Prostate gland (tissue), 2 donors: Measurements from ENCODE around the gene ZMYND10. TPM values are rescaled to one million over a fixed set of nuclear protein-coding genes. Genes with fewer than 3 reads are reported as not detected.

Experiments
- DNase-seq: peaks from one replicate; pipeline ENCODE4 v3.0.0-alpha.2; 2019; ENCODE audit warnings: low spot score
- H3K27ac ChIP-seq, 2 donors: fragments of 200-600 bp; sonication (generic); 2 replicates each; pipeline ENCODE4 v1.5.1; 2017 to 2019
- H3K27me3 ChIP-seq: fragments of 200-600 bp; sonication (generic); replicated peaks from 2 replicates; pipeline ENCODE4 v1.5.1; 2019; ENCODE audit not compliant: insufficient read depth
- H3K36me3 ChIP-seq, 2 donors: fragments of 200-600 bp; sonication (generic); 1 replicate in 1 of 2; 2 replicates in 1 of 2; pipeline versions ENCODE4 v1.5.1 to v1.8.1; 2017 to 2019
- H3K4me1 ChIP-seq: fragments of 200-600 bp; sonication (generic); replicated peaks from 2 replicates; pipeline ENCODE4 v1.5.1; 2019
- H3K4me3 ChIP-seq, 2 donors: fragments of 200-600 bp; sonication (generic); 2 replicates each; pipeline ENCODE4 v1.5.1; 2017 to 2019
- H3K9me3 ChIP-seq: fragments of 200-600 bp; sonication (generic); 2 replicates; pipeline ENCODE4 v1.5.1; 2017
- POLR2A ChIP-seq: fragments of 450-650 bp; IDR thresholded peaks from one replicate; pipeline ENCODE4 v1.6.1; 2016; ENCODE audit warnings: antibody characterized with exemption, mild to moderate bottlenecking
- POLR2AphosphoS5 ChIP-seq: sonication (generic); formaldehyde crosslinking; IDR thresholded peaks from one replicate; pipeline ENCODE4 v1.6.1; 2017; ENCODE audit warnings: antibody characterized with exemption
- WGBS: methylation state at CpG from one replicate; pipeline ENCODE4 v1.1.5; 2018; 5-methylcytosine and 5-hydroxymethylcytosine counted together
- intact Hi-C: fragments of 100-400 bp; cut with DNase I; formaldehyde crosslinking; loops from one replicate; pipeline ENCODE4 v1.14.2; 2022
- total RNA-seq, 2 donors: library from RNA; depleted of rRNA; stranded (reverse); fragments of >200 nt; gene quantifications; one replicate each; pipeline ENCODE4 v1.1.0, GENCODE V29; 2016
- TF ChIP-seq, protein P1 (sequence below), 4 experiments: fragments of 200-600 bp in 2 of 4; fragments of 450-650 bp in 2 of 4; sonication (generic) in 2 of 4; IDR thresholded peaks; 1 replicate in 3 of 4; 2 replicates in 1 of 4; pipeline ENCODE4 v1.5.1; 2016 to 2019; ENCODE audit warnings: antibody characterized with exemption in 4 of 4, mild to moderate bottlenecking in 2 of 4, moderate library complexity in 2 of 4

The ZMYND10 gene
- total RNA-seq, 2 donors from 2014 or later, result 1.6 to 41.9 TPM

- no peak for DNase-seq
- H3K9me3 ChIP-seq, result no peaks in the 10 kb centered on the region
- 85% methylated on average over 2 of the region's 2 CpGs for WGBS
- peaks cover 14% of the 10 kb centered on the region for H3K4me1 ChIP-seq
- TF ChIP-seq POLR2AphosphoS5, result no peak
- TF ChIP-seq POLR2A, result no peak
- TF ChIP-seq, protein P1, sequence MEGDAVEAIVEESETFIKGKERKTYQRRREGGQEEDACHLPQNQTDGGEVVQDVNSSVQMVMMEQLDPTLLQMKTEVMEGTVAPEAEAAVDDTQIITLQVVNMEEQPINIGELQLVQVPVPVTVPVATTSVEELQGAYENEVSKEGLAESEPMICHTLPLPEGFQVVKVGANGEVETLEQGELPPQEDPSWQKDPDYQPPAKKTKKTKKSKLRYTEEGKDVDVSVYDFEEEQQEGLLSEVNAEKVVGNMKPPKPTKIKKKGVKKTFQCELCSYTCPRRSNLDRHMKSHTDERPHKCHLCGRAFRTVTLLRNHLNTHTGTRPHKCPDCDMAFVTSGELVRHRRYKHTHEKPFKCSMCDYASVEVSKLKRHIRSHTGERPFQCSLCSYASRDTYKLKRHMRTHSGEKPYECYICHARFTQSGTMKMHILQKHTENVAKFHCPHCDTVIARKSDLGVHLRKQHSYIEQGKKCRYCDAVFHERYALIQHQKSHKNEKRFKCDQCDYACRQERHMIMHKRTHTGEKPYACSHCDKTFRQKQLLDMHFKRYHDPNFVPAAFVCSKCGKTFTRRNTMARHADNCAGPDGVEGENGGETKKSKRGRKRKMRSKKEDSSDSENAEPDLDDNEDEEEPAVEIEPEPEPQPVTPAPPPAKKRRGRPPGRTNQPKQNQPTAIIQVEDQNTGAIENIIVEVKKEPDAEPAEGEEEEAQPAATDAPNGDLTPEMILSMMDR (IDR thresholded peaks at IDR 0.05), result no peak
- peak overlapping the region in 1 of 2 donors; percentile 95 for H3K27ac ChIP-seq
- no peak overlapping the region for H3K4me3 ChIP-seq
- no peaks in the 10 kb centered on the region for H3K27me3 ChIP-seq
- H3K36me3 ChIP-seq, result peaks cover 0 to 6% of the 10 kb centered on the region in 2 donors
- intact Hi-C loops, result no loop called here
Measured at GRCh38 chr3:50325113-50325480, 20.4 kb downstream of the ZMYND10 start.

GRCh38 chr3:50324351-50325112, 21.0 kb downstream of the ZMYND10 start:
- H3K9me3 ChIP-seq, result no peaks in the 10 kb centered on the region
- intact Hi-C loops, result loop anchor here (5.0 kb wide), 1 partner anchor 87 kb away; the partner anchor contains the start of gene GNAI2
- H3K36me3 ChIP-seq, result peaks cover 0 to under 1% of the 10 kb centered on the region in 2 donors
- H3K27ac ChIP-seq, result peak overlapping the region; percentile 24 to 95
- peaks cover 17% of the 10 kb centered on the region for H3K4me1 ChIP-seq
- TF ChIP-seq, protein P1 (IDR thresholded peaks at IDR 0.05), result peak; percentile 69 to 91 (median 82)
- TF ChIP-seq POLR2AphosphoS5, result peak; percentile 31
- no peak for TF ChIP-seq POLR2A
- no peaks in the 10 kb centered on the region for H3K27me3 ChIP-seq
- 66% methylated on average over 3 of the region's 4 CpGs for WGBS
- peak; percentile 56 for DNase-seq
- no peak overlapping the region for H3K4me3 ChIP-seq

GRCh38 chr3:50323614-50324199, 21.8 kb downstream of the ZMYND10 start:
- Histone ChIP-seq H3K27ac (peak overlapping the region; percentile 88 to 95), H3K36me3 (no peaks in the 10 kb centered on the region), H3K27me3 (no peaks in the 10 kb centered on the region), H3K4me3 (no peak overlapping the region), H3K9me3 (no peaks in the 10 kb centered on the region), H3K4me1 (peaks cover 17% of the 10 kb centered on the region)
- TF ChIP-seq POLR2AphosphoS5 (no peak), POLR2A (no peak)
- TF ChIP-seq, protein P1 (IDR thresholded peaks at IDR 0.05), result no peak
- DNase-seq, result no peak
- intact Hi-C loops, result loop anchor here (2.0 to 5.0 kb wide), 2 partner anchors 63 to 86 kb away; partner anchors contain the start of gene GNAI2
- 59% methylated on average over 5 of the region's 5 CpGs for WGBS

- WGBS, result 39% methylated on average over 4 of the region's 4 CpGs
Measured at GRCh38 chr3:50323092-50323600, 22.4 kb downstream of the ZMYND10 start.

GRCh38 chr3:50322386-50323091, 23.0 kb downstream of the ZMYND10 start, which contains the start of gene HYAL2:
TSS of gene HYAL2 (minus strand) at chr3:50322745. CDS start at chr3:50320489, 2,256 bp downstream.
- H3K27ac ChIP-seq, result peak within 1 kb of the TSS; percentile 88 to 95
- intact Hi-C loops, result loop anchor here (2.0 to 5.0 kb wide), 2 partner anchors 62 to 85 kb away; partner anchors contain the start of gene GNAI2
- no peaks in the 10 kb centered on the region for H3K27me3 ChIP-seq
- no peaks in the 10 kb centered on the region for H3K9me3 ChIP-seq
- H3K36me3 ChIP-seq, result no peaks in the 10 kb centered on the region
- TF ChIP-seq POLR2AphosphoS5, result no peak
- TF ChIP-seq, protein P1 (IDR thresholded peaks at IDR 0.05), result no peak
- peaks cover 26% of the 10 kb centered on the region for H3K4me1 ChIP-seq
- WGBS, result 31% methylated on average over 31 of the region's 31 CpGs
- DNase-seq, result no peak
- peak within 1 kb of the TSS; percentile 48 to 68 for H3K4me3 ChIP-seq

More at GRCh38 chr3:50323092-50323600, 22.4 kb downstream of the ZMYND10 start:
- H3K9me3 ChIP-seq, result no peaks in the 10 kb centered on the region
- H3K4me1 ChIP-seq, result peaks cover 20% of the 10 kb centered on the region
- no peaks in the 10 kb centered on the region for H3K27me3 ChIP-seq
- H3K4me3 ChIP-seq, result no peak overlapping the region
- H3K36me3 ChIP-seq, result no peaks in the 10 kb centered on the region
- no peak for TF ChIP-seq POLR2AphosphoS5
- peak overlapping the region; percentile 88 to 95 for H3K27ac ChIP-seq
- DNase-seq, result no peak
- intact Hi-C loops, result loop anchor here (2.0 to 5.0 kb wide), 2 partner anchors 62 to 86 kb away; partner anchors contain the start of gene GNAI2
